Astrocyte of the spinal cord (primary cell): ENCODE measurements around the gene CPN2.

Experiments
- DNase-seq: peaks from one replicate; pipeline ENCODE4 v3.0.0; 2011; ENCODE audit warnings: low read depth, low spot score
- H3K4me3 ChIP-seq: 2 replicates; pipeline ENCODE4 v1.5.1; 2011; ENCODE audit warnings: low read depth, mild to moderate bottlenecking, low read length, moderate library complexity
- in situ Hi-C: cut with HindIII; loops from 2 replicates; pipeline ENCODE4 v1.10.0; 2017; ENCODE audit warnings: low sequenced_read_pairs
- TF ChIP-seq, protein P1 (sequence below): IDR thresholded peaks from 2 replicates; pipeline ENCODE4 v1.5.1; 2012; ENCODE audit warnings: low read depth, mild to moderate bottlenecking, low read length, inconsistent platforms

The CPN2 gene

DNA sequence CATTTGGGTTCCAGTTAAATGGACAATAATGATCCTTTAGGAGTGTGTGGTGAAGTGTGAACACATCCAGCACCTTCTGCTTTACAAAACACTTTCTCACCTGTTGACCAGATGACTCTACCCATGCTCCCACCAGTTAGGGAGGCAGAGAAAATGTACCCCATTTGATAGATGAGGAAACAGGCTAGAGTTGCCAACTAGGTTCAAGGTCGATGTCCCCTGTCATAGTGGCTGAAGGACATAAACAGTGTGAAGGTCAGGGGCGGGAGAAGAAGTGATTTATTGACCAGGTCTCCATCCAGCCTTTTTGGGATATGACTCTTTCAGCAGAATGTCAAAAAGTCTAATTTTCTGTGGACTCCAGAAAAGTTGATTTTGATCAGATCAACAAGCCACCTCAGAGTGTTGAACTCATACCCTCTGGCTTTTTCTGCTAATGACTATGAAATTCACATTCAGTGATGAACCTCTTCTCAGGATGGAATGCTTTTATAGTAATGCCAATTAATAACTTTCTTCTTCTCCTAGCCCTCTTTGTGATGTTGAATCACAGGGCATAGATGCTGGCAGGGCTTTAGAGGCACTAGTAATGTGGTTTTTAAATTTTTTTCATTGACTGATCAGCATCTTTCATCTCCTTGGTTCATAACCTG, 57.5 kb downstream of the CPN2 start:
- in situ Hi-C loops, result no loop called here

DNA sequence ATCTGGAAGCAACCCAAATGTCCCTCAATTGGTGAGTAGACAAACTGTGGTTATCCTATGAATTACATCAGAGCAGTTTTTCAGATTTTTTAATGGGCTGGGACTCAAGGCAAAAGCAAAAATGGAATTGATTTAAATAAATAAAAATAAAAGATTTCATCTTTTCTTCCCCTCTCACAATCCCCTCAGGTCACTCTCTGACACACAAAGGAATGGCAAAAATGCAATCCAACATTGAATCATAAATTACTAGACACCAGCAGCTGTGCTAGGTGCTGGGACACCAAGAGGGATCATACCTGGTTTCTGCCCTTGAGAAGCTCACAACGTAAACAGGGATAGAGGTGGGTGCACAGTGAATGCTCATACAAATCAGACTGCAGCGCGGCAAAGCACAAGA, 58.8 kb downstream of the CPN2 start:
- TF ChIP-seq, protein P1, sequence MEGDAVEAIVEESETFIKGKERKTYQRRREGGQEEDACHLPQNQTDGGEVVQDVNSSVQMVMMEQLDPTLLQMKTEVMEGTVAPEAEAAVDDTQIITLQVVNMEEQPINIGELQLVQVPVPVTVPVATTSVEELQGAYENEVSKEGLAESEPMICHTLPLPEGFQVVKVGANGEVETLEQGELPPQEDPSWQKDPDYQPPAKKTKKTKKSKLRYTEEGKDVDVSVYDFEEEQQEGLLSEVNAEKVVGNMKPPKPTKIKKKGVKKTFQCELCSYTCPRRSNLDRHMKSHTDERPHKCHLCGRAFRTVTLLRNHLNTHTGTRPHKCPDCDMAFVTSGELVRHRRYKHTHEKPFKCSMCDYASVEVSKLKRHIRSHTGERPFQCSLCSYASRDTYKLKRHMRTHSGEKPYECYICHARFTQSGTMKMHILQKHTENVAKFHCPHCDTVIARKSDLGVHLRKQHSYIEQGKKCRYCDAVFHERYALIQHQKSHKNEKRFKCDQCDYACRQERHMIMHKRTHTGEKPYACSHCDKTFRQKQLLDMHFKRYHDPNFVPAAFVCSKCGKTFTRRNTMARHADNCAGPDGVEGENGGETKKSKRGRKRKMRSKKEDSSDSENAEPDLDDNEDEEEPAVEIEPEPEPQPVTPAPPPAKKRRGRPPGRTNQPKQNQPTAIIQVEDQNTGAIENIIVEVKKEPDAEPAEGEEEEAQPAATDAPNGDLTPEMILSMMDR, result no peak
- in situ Hi-C loops, result no loop called here
- H3K4me3 ChIP-seq, result no peak overlapping the region
- no peak for DNase-seq

More for the DNA sequence above, 57.5 kb downstream of the CPN2 start:
- no peak for DNase-seq
- H3K4me3 ChIP-seq, result no peak overlapping the region
- TF ChIP-seq, protein P1, result no peak
